LHCN-M2 (cell line): ENCODE results near the gene FAIM2. TPM values are rescaled to one million over a fixed set of nuclear protein-coding genes. Genes with fewer than 3 reads are reported as not detected.

Experiments
- DNase-seq: peaks from one replicate; pipeline ENCODE4 v3.0.0-alpha.2; 2012; ENCODE audit warnings: low read depth
- total RNA-seq: library from RNA; depleted of rRNA; stranded (reverse); fragments of >200 nt; gene quantifications from 2 replicates; pipeline ENCODE4 v1.2.3, GENCODE V29; 2014; rRNA removed

FAIM2 gene
- total RNA-seq, 1 experiment from 2014 or later: 4.2 TPM

- DNase-seq: peak; percentile 86
These were observed 78.8 kb downstream of the FAIM2 start for GRCh38 chr12:49824895-49825294.

- no peak for DNase-seq
These were observed 79.3 kb downstream of the FAIM2 start for GRCh38 chr12:49824416-49824815.

- DNase-seq: no peak
These were observed 79.7 kb downstream of the FAIM2 start for GRCh38 chr12:49823951-49824350.

- no peak for DNase-seq
These were observed 80.3 kb downstream of the FAIM2 start for GRCh38 chr12:49823350-49823749.

- no peak for DNase-seq
These were observed 82.1 kb downstream of the FAIM2 start for GRCh38 chr12:49821373-49822287.

- no peak for DNase-seq
These were observed 83.9 kb downstream of the FAIM2 start for GRCh38 chr12:49819786-49820185.

GRCh38 chr12:49818241-49818895 lies 85.3 kb downstream of the FAIM2 start:
- no peak for DNase-seq

Other genes with a start within 250 kb of the FAIM2 start
- 35.5 and 36.5 TPM in 2 replicates for gene FMNL3, start 196.5 kb downstream of the FAIM2 start, total RNA-seq
- gene TMBIM6, start 162.3 kb downstream of the FAIM2 start, total RNA-seq: 413 and 429 TPM in 2 replicates
- 27.8 and 29.8 TPM in 2 replicates for gene NCKAP5L, start 75.5 kb downstream of the FAIM2 start, total RNA-seq
- 2.5 and 2.9 TPM in 2 replicates for gene BCDIN3D, start 60.8 kb downstream of the FAIM2 start, total RNA-seq
- not detected in 2 replicates for gene AQP2, start 46.8 kb upstream of the FAIM2 start, total RNA-seq
- gene AQP5, start 58.0 kb upstream of the FAIM2 start, total RNA-seq: 0.11 TPM in 1 of 2 replicates, not detected in the other
- not detected in 2 replicates for gene AQP6, start 69.0 kb upstream of the FAIM2 start, total RNA-seq
- 167 and 177 TPM in 2 replicates for gene RACGAP1, start 121.6 kb upstream of the FAIM2 start, total RNA-seq
- 1.2 and 4.3 TPM in 2 replicates for gene ASIC1, start 153.7 kb upstream of the FAIM2 start, total RNA-seq
- gene SMARCD1, start 181.4 kb upstream of the FAIM2 start, total RNA-seq: 49.2 and 66.8 TPM in 2 replicates
- gene GPD1, start 200.1 kb upstream of the FAIM2 start, total RNA-seq: 0.17 TPM in 1 of 2 replicates, not detected in the other
- gene COX14, start 208.3 kb upstream of the FAIM2 start, total RNA-seq: 41.7 and 44.0 TPM in 2 replicates